Renal pelvis (tissue), 4 donors: ENCODE data around the gene ADCY3. TPM values are rescaled to one million over a fixed set of nuclear protein-coding genes. Genes with fewer than 3 reads are reported as not detected.
"Not testable (repeated sequence)": the region's sequence is repeated elsewhere in the genome, so short reads cannot be mapped to it uniquely, and the experiment has no call there.

Experiments
- DNase-seq: peaks from one replicate; pipeline ENCODE4 v3.0.0-alpha.2; 2013
- polyA plus RNA-seq, 3 donors: library from polyadenylated mRNA; unstranded; fragments of 120-200 nt; gene quantifications; one replicate each; pipeline ENCODE4 v1.2.1, GENCODE V29; 2013; ENCODE audit not compliant: insufficient read length in 3 of 3

The ADCY3 gene
- polyA plus RNA-seq, 3 donors: 19.4 to 26.6 (median 20.2) TPM

DNA sequence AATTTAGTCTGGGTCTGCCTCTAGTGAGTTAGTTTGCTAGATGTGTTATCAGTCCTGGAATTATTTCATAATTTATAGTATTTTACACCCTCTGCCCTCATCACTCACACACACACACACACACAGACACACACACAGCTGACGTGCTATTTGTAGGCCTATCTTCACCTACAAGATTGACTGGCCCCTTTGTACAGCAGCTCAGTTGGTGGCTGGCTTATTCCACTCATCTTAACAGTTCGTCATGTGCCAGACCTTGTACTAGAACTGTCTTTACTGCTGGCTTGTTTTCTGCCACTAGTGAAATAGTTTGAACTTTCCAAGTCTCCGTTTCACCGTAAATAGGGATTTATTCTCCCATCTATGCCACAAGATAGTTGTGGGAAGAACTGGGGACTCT lies 105.5 kb downstream of the ADCY3 start:
- no peak for DNase-seq

GRCh38 chr2:24813691-24814137 lies 106.3 kb downstream of the ADCY3 start:
- DNase-seq: no peak

DNA sequence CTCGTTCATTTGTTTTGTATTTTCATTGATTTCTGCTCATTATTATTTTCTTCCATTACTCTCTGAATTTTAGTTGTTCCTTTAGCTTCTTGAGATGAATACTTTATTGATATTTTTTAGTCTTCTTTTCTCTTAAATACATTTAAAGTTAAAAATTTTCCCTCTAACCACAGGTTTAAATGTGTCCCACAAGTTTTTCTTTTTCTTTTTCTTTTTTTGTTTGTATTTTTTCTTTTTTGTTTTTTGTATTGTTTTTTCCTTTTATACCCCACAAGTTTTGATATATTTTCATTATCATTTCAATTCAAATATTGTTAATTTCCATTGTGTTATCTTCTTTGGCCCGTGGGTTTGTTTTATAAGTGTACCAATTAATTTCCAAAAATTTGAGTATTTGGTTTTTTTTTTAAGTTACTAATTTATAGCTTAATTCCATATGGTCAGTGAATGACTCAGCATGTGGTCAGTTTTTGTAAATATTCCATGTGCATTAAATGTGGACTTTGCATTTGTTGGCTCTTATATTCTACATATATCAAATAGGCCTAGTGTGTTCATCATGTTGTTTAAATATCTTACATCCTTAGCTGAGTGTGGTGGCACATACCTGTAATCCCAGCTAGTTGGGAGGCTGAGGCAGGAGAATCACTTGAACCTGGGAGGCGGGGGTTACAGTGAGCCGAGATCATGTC lies 110.6 kb downstream of the ADCY3 start:
- no peak for DNase-seq

- DNase-seq: no peak
These were observed 113.4 kb downstream of the ADCY3 start for GRCh38 chr2:24806661-24807036.

DNA sequence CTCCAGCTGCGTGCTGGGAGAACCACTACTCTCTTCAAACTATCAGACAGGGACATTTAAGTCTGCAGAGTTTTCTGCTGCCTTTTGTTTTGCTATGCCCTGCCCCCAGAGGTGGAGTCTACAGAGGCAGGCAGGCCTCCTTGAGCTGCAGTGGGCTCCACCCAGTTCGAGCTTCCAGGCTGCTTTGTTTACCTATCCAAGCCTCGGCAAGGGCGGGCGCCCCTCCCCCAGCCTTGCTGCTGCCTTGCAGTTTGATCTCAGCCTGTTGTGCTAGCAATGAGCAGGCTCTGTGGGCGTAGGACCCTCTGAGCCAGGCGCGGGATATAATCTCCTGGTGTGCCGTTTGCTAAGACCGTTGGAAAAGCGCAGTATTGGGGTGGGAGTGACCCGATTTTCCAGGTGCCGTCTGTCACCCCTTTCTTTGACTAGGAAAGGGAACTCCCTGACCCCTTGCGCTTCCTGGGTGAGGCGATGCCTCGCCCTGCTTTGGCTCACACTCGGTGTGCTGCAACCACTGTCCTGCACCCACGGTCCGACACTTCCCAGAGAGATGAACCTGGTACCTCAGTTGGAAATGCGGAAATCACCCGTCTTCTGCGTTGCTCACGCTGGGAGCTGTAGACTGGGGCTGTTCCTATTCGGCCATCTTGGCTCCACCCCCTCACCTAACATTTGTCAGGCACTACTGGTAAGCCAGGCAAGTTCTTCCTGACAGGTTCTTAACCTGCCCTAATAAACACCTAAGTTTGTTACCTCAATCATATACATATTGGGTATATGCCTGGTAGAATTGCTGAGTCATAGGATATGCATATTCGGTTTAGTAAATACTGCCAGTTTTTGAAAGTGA lies 114.0 kb downstream of the ADCY3 start:
- not testable (repeated sequence) for DNase-seq

DNA sequence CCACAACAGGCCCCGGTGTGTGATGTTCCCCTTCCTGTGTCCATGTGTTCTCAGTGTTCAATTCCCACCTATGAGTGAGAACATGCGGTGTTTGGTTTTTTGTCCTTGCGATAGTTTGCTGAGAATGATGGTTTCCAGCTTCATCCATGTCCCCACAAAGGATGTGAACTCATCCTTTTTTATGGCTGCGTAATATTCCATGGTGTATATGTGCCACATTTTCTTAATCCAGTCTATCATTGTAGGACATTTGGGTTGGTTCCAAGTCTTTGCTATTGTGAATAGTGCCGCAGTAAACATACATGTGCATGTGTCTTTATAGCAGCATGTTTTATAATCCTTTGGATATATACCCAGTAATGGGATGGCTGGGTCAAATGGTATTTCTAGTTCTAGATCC lies 119.5 kb downstream of the ADCY3 start:
- DNase-seq: not testable (repeated sequence)

GRCh38 chr2:24797644-24798043 lies 122.4 kb downstream of the ADCY3 start:
- no peak for DNase-seq

- DNase-seq: peak; percentile 34
These were observed 126.1 kb downstream of the ADCY3 start for GRCh38 chr2:24793761-24794435.

DNA sequence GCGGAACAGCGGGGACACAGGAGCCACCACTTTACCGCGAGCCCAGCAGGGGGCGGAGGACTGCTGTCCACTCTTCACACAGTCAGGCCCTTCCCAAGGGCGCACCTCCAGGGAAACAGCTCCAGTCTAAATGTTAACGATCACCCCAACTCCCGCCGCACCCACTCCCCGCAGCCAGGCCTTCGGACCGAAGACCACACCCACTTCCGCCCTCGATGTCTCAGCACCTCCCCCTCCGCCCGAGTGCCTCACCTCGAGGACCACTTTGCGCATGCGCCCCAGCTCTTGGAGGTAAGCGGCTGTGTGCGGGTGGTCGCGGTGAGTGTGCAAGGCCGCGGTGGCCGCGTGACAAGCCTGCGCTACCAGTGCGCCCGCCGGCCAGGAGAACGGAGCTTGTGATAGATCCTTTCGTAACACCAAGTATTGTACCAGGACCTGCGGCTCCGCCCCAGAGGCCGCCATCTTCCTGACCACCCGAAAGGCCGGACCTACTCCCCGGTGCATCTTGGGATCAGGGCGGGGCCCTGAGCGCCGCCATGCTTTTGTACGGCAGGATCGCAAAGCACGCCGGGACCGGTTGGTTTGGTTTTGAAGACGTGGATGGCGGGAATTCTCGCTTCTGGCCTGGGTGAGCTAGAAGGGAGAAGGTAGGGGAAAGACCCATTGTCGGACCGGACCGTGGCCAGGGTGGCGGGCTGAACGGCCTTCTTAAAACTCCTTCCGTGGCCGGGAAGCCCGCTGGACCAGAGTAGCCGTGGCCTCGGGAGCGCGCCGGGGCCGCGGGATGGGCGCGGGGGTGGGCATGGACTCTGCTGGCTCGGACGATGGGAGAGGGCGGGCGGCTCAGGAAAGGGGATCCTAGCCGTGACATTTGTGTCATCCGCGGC lies 126.9 kb downstream of the ADCY3 start, which contains the start of the genes CENPO and PTRHD1:
TSS of gene CENPO (plus strand) at position 552 of the 887 bp plus-strand sequence. CDS start 495 bp downstream, outside the sequence.
TSS of gene PTRHD1 (minus strand) at position 518 of the 887 bp plus-strand sequence. CDS start at position 504, 14 bp downstream.
- DNase-seq: peak; percentile 97

DNA sequence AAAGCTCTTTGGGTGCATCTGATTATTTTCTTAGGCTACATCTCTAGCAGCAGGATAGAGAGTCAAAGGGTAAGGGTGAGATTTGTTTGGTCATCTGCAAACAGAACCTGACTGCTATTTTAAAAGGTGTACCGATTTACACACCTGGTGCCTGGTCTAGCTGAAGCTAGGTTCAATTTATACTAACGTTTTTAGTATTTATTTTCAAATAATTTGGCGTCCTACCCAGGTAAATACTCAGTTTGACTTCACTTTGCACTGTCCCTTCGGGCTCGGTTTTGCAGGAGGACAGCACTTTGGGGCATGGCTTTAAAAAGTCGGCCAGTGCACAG lies 127.5 kb downstream of the ADCY3 start:
- peak; percentile 4 for DNase-seq

- DNase-seq: no peak
These were observed 128.6 kb downstream of the ADCY3 start for GRCh38 chr2:24791452-24791851.

DNA sequence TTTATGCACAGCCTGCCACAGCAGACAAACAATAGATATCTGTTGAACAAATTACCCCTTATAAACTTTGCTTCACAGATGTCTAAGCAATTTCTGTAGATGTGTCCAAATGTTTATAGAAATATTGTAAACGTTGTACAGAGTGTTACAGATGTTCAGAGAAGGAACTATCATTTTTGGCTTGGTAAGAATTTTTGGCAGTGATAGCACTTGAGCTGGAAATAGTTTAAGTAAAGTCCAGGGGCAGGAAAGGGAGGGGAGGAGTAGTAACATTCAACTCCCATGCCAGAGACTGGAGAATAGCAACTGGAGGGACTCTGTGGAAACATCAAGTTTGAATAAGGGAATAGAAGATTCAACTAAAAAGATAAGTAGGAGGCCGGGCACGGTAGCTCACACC lies 131.2 kb downstream of the ADCY3 start:
- no peak for DNase-seq

- DNase-seq: no peak
These were observed 132.5 kb downstream of the ADCY3 start for GRCh38 chr2:24787532-24787931.

GRCh38 chr2:24785671-24786321 lies 134.2 kb downstream of the ADCY3 start:
- DNase-seq: no peak

DNA sequence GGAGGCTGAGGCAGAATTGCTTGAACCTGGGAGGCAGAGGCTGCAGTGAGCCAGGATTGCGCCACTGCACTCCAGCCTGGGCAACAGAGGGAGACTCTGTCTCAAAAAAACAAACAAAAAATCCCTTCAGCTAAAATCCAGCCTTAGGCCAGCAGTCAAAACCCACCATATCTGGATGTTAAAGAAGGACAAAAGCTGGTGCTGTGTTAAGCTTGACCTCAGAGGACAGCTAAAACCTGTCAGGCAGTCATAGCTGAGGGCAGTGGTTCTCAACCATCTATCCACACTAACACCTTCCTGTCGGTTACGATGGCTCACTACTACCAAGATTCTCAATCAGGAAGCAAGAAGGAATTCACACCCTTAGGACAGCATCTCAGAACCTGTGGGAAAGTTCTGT lies 136.4 kb downstream of the ADCY3 start:
- DNase-seq: no peak

DNA sequence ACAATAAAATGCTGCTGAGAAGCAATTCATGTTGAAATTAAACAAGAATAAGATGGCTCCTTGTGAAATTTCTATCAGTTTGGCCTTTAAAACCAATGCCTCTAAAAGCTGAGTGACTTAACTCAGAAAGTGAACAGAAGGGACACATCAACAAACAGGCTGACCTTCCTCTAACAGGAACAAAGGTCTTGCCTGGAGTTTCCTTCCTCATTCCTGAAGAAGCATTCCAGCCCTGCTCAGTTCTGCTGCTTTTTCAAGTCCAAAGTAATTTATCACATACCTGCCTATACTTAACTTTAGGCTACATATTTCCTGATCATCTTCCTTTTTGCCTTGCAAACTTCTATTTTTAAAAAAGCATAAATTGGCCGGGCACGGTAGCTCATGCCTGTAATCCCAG lies 140.9 kb downstream of the ADCY3 start:
- peak; percentile 7 for DNase-seq

GRCh38 chr2:24774373-24774772 lies 145.7 kb downstream of the ADCY3 start:
- DNase-seq: no peak

GRCh38 chr2:24771764-24772586 lies 148.1 kb downstream of the ADCY3 start:
- peak; percentile 14 for DNase-seq

DNA sequence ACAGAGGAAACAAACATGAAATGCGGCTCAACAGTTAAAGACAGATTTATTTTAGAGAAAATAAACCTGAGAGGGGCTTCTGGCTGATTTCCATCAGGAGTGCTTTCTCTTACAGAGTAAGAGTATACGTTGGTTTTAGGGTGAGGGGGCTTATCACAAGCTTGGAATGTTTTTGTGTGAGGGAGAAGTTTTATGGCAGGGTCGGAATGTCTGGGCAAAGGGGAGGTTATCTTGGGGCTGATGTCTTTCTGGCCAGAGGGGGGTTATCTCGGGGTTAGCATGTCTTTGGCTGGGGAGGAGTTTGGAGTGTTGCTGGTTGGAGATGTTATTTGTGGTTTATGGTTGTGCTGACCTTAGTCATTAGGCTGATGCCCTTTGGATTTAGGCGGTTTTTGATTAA lies 149.0 kb downstream of the ADCY3 start:
- peak; percentile 58 for DNase-seq
